WTC11 (cell line): ENCODE measurements around the gene KHDC4. TPM values are rescaled to one million over a fixed set of nuclear protein-coding genes. Genes with fewer than 3 reads are reported as not detected.

Experiments
- ATAC-seq: fragments of 200-7000 bp; cut with Tn5 transposase; 2 replicates; pipeline ENCODE4 v1.10.0; 2021; ENCODE audit warnings: mild to moderate bottlenecking, moderate library complexity
- CTCF ChIA-PET: fragments of 300-600 bp; sonication (Branson Sonifier 250); formaldehyde crosslinking; loops from one replicate; lab custom pipeline; 2021; ENCODE audit warnings: antibody characterized with exemption; lab: Charles Lee
- POLR2A ChIA-PET: fragments of 350-600 bp; sonication (Branson Sonifier 250); formaldehyde crosslinking; loops from one replicate; lab custom pipeline; 2021; ENCODE audit warnings: antibody characterized with exemption; lab: Charles Lee
- DNase-seq: peaks from one replicate; pipeline ENCODE4 v3.0.0; 2021; ENCODE audit warnings: low spot score
- H3K27ac Mint-ChIP-seq: 2 replicates; pipeline ENCODE4 v1.8.0; 2021; ENCODE audit warnings: mixed read lengths
- H3K27me3 Mint-ChIP-seq: 2 replicates; pipeline ENCODE4 v1.8.0; 2021; ENCODE audit warnings: low read depth, mild to moderate bottlenecking, moderate library complexity, mixed read lengths
- H3K36me3 Mint-ChIP-seq: 2 replicates; pipeline ENCODE4 v1.8.0; 2021; ENCODE audit warnings: mixed read lengths
- H3K4me1 Mint-ChIP-seq: 2 replicates; pipeline ENCODE4 v1.8.0; 2022; ENCODE audit warnings: mixed read lengths
- H3K4me3 Mint-ChIP-seq: 2 replicates; pipeline ENCODE4 v1.8.0; 2021; ENCODE audit warnings: mild to moderate bottlenecking, moderate library complexity, mixed read lengths
- H3K9me3 Mint-ChIP-seq: 2 replicates; pipeline ENCODE4 v1.8.0; 2021; ENCODE audit warnings: mixed read lengths
- AFF4 ChIP-seq: sonication (generic); formaldehyde crosslinking; IDR thresholded peaks from 2 replicates; pipeline ENCODE4 v1.8.1; 2023; ENCODE audit warnings: mild to moderate bottlenecking, missing genetic modification reagents, borderline replicate concordance
- ATF1 ChIP-seq: sonication (generic); formaldehyde crosslinking; IDR thresholded peaks from 2 replicates; pipeline ENCODE4 v1.8.1; 2023; ENCODE audit warnings: mild to moderate bottlenecking, moderate library complexity, missing genetic modification reagents
- ATF6 ChIP-seq: sonication (generic); formaldehyde crosslinking; IDR thresholded peaks from 2 replicates; pipeline ENCODE4 v1.8.1; 2023; ENCODE audit warnings: mild to moderate bottlenecking, missing genetic modification reagents
- GRHL2 ChIP-seq: fragments of 250-450 bp; sonication (Bioruptor Pico); IDR thresholded peaks from 2 replicates; pipeline ENCODE4 v1.8.0; 2022; ENCODE audit warnings: mild to moderate bottlenecking, moderate library complexity; ENCODE audit not compliant: insufficient replicate concordance, severe bottlenecking
- HMGA2 ChIP-seq: fragments of 250-450 bp; sonication (Bioruptor Pico); IDR thresholded peaks from 2 replicates; pipeline ENCODE4 v1.4.0; 2021; ENCODE audit warnings: mild to moderate bottlenecking, moderate library complexity
- MAX ChIP-seq: sonication (generic); formaldehyde crosslinking; IDR thresholded peaks from 2 replicates; pipeline ENCODE4 v1.8.0; 2022; ENCODE audit warnings: mild to moderate bottlenecking, missing genetic modification reagents
- PRRX2 ChIP-seq: fragments of 250-450 bp; sonication (Bioruptor Pico); IDR thresholded peaks from 2 replicates; pipeline ENCODE4 v1.8.0; 2021; ENCODE audit warnings: mild to moderate bottlenecking
- STAT6 ChIP-seq: sonication (generic); formaldehyde crosslinking; conservative IDR thresholded peaks from 2 replicates; pipeline ENCODE4 v1.8.1; 2023; ENCODE audit warnings: mild to moderate bottlenecking, low read depth, missing genetic modification reagents, moderate library complexity
- TEAD1 ChIP-seq: sonication (generic); formaldehyde crosslinking; IDR thresholded peaks from 2 replicates; pipeline ENCODE4 v1.8.0; 2022; ENCODE audit warnings: mild to moderate bottlenecking, missing genetic modification reagents
- ZBTB21 ChIP-seq: sonication (generic); formaldehyde crosslinking; IDR thresholded peaks from 2 replicates; pipeline ENCODE4 v1.8.1; 2023; ENCODE audit warnings: mild to moderate bottlenecking, missing genetic modification reagents, borderline replicate concordance
- total RNA-seq: library from RNA; stranded (reverse); gene quantifications from 3 replicates; pipeline ENCODE4 v1.2.3, GENCODE V29; 2021
- TF ChIP-seq, protein P1 (sequence below): fragments of 250-450 bp; sonication (Bioruptor Pico); IDR thresholded peaks from 2 replicates; pipeline ENCODE4 v1.9.0; 2021; ENCODE audit warnings: moderate library complexity, mild to moderate bottlenecking, inconsistent platforms, borderline replicate concordance

The KHDC4 gene
- total RNA-seq, 1 experiment from 2014 or later = 64.4 TPM

DNA sequence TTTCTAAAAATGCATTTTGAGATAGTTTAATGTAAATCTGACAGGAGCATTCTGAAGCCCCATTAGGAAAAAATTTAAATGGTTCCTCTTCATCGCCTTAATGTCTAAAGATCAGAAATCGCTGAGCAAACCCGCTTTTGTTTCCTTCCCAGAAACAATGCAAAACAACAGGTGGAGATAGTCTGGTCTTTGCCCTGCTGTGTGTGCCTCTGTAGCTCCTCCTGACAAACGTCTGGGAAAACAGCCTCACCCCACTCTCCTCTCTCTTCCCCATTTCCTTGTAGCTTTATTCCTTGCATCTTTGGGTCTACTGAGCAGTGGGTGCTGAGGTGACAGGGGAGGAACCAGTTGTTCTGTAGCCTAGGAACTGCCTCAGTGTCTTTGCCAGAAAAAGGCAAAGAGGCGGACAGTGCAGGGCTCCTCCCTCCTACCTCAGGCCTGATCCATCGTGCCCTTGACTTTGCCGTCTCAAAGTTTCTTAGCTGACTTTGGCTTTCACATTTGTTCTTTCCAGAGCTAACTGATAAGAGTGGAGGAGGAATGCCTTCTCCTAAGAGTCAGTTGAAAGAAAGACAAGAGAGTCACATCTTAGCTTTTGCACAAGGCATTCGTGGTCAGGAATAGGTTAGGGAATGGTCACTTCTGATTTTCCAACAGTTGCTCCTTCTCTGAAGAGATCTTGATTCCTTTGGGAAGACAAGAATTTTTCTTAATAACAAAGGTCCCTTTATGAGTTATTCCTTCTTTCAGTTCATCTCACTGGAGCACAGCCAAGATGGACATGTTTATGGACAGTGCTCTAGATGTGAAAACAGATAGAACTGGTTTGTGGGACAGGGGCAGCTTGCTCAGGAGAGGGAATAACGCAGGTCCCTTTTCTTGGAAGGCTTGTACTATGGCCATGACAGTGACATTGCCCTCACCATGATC lies 49.9 kb downstream of the KHDC4 start:
- no peaks in the 10 kb centered on the region for H3K27me3 Mint-ChIP-seq
- CTCF ChIA-PET = interaction anchor here (1.3 to 1.7 kb wide), 2 partner anchors 54 to 94 kb away, joined by 4 to 5 read pairs; partner anchors contain the start of gene ARHGEF2
- DNase-seq = no peak
- no peaks in the 10 kb centered on the region for H3K36me3 Mint-ChIP-seq
- POLR2A ChIA-PET = no interaction called here
- H3K4me1 Mint-ChIP-seq = 0 out of 2 replicates have a peak, but pooled peaks cover 5% of the 10 kb centered on the region
- H3K9me3 Mint-ChIP-seq = no peaks in the 10 kb centered on the region
- no peak for TF ChIP-seq MAX (CRISPR knock-in tag)
- TF ChIP-seq ZBTB21 = no peak
- TF ChIP-seq AFF4 (CRISPR knock-in tag) = no peak
- TF ChIP-seq HMGA2 = no peak
- TF ChIP-seq, protein P1, sequence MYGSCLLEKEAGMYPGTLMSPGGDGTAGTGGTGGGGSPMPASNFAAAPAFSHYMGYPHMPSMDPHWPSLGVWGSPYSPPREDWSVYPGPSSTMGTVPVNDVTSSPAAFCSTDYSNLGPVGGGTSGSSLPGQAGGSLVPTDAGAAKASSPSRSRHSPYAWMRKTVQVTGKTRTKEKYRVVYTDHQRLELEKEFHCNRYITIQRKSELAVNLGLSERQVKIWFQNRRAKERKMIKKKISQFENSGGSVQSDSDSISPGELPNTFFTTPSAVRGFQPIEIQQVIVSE (CRISPR knock-in tag) = no peak
- no peak for TF ChIP-seq TEAD1 (CRISPR knock-in tag)
- no peak for TF ChIP-seq STAT6
- no peak for TF ChIP-seq PRRX2 (CRISPR knock-in tag)
- no peak for TF ChIP-seq ATF1 (CRISPR knock-in tag)
- no peak for TF ChIP-seq GRHL2
- TF ChIP-seq, all 79 proteins: peak for 0
- ATAC-seq = peak; percentile 34
- H3K4me3 Mint-ChIP-seq = no peak overlapping the region
- 0 out of 2 replicates have a peak overlapping the region, but pooled peaks have one; percentile 58 for H3K27ac Mint-ChIP-seq

GRCh38 chr1:155882766-155883165 lies 51.4 kb downstream of the KHDC4 start:
- Mint-ChIP-seq H3K4me1 (0 out of 2 replicates have a peak, but pooled peaks cover 5% of the 10 kb centered on the region), H3K4me3 (no peak overlapping the region), H3K27me3 (no peaks in the 10 kb centered on the region), H3K36me3 (no peaks in the 10 kb centered on the region), H3K9me3 (no peaks in the 10 kb centered on the region), H3K27ac (no peak overlapping the region)
- TF ChIP-seq ATF6 = no peak
- ChIA-PET CTCF (interaction anchor here (1.0 to 1.7 kb wide), 2 partner anchors 23 to 96 kb away, joined by 4 read pairs; partner anchors contain the start of genes ARHGEF2 and SYT11), POLR2A (no interaction called here)
- ATAC-seq = no peak
- no peak for DNase-seq
